Stimulated activated memory B cell treated with anti-CD40 and anti-IgM and Interleukin-4, amounts not matched to agents 10 μg/mL and 1 μg/mL and 100 μg/mL, for 72 hours (primary cell): Measurements from ENCODE around the gene LGALSL.

Experiments
- ATAC-seq: fragments of 150-1000 bp; cut with Tn5 transposase; 2 replicates; pipeline ENCODE4 v1.10.0; 2021
- H3K27ac Mint-ChIP-seq: one replicate; pipeline ENCODE4 v1.8.0; 2022; ENCODE audit warnings: mild to moderate bottlenecking, mixed read lengths
- H3K27me3 Mint-ChIP-seq: one replicate; pipeline ENCODE4 v1.8.0; 2022; ENCODE audit warnings: mixed read lengths
- H3K36me3 Mint-ChIP-seq: one replicate; pipeline ENCODE4 v1.8.0; 2022; ENCODE audit warnings: mixed read lengths
- H3K4me1 Mint-ChIP-seq: one replicate; pipeline ENCODE4 v1.8.0; 2022; ENCODE audit warnings: mixed read lengths
- H3K4me3 Mint-ChIP-seq: one replicate; pipeline ENCODE4 v1.8.0; 2022; ENCODE audit warnings: mild to moderate bottlenecking, moderate library complexity, mixed read lengths
- H3K9me3 Mint-ChIP-seq: one replicate; pipeline ENCODE4 v1.8.0; 2022; ENCODE audit warnings: mixed read lengths

LGALSL gene

GRCh38 chr2:64474636-64475035 is 20.7 kb downstream of the LGALSL start:
- no peak overlapping the region for H3K4me3 Mint-ChIP-seq
- H3K4me1 Mint-ChIP-seq = peaks cover 16% of the 10 kb centered on the region
- ATAC-seq = no peak
- H3K36me3 Mint-ChIP-seq = no peaks in the 10 kb centered on the region
- H3K27ac Mint-ChIP-seq = peak overlapping the region; percentile 42
- H3K9me3 Mint-ChIP-seq = no peaks in the 10 kb centered on the region
- H3K27me3 Mint-ChIP-seq = no peaks in the 10 kb centered on the region

GRCh38 chr2:64477037-64477436 is 23.1 kb downstream of the LGALSL start:
- Mint-ChIP-seq H3K9me3 (no peaks in the 10 kb centered on the region), H3K4me1 (peaks cover 16% of the 10 kb centered on the region), H3K27ac (no peak overlapping the region), H3K27me3 (no peaks in the 10 kb centered on the region), H3K36me3 (no peaks in the 10 kb centered on the region), H3K4me3 (no peak overlapping the region)
- ATAC-seq = no peak

- Mint-ChIP-seq H3K4me3 (no peak overlapping the region), H3K27me3 (no peaks in the 10 kb centered on the region), H3K9me3 (no peaks in the 10 kb centered on the region), H3K36me3 (no peaks in the 10 kb centered on the region), H3K27ac (no peak overlapping the region), H3K4me1 (peaks cover 16% of the 10 kb centered on the region)
- no peak for ATAC-seq
Observed at GRCh38 chr2:64477979-64478378, 24.0 kb downstream of the LGALSL start.

- Mint-ChIP-seq H3K4me3 (no peak overlapping the region), H3K27ac (no peak overlapping the region), H3K27me3 (no peaks in the 10 kb centered on the region), H3K9me3 (no peaks in the 10 kb centered on the region), H3K36me3 (no peaks in the 10 kb centered on the region), H3K4me1 (peaks cover 13% of the 10 kb centered on the region)
- no peak for ATAC-seq
Observed at GRCh38 chr2:64478502-64479230, 24.7 kb downstream of the LGALSL start.

GRCh38 chr2:64479259-64480117 is 25.5 kb downstream of the LGALSL start:
- H3K27ac Mint-ChIP-seq = no peak overlapping the region
- ATAC-seq = no peak

GRCh38 chr2:64481665-64482064 is 27.7 kb downstream of the LGALSL start:
- Mint-ChIP-seq H3K9me3 (no peaks in the 10 kb centered on the region), H3K36me3 (no peaks in the 10 kb centered on the region), H3K4me3 (no peak overlapping the region), H3K4me1 (peaks cover 1% of the 10 kb centered on the region), H3K27ac (no peak overlapping the region), H3K27me3 (no peaks in the 10 kb centered on the region)
- ATAC-seq = no peak

More at GRCh38 chr2:64479259-64480117, 25.5 kb downstream of the LGALSL start:
- Mint-ChIP-seq H3K27me3 (no peaks in the 10 kb centered on the region), H3K9me3 (no peaks in the 10 kb centered on the region), H3K4me1 (peaks cover 4% of the 10 kb centered on the region), H3K36me3 (no peaks in the 10 kb centered on the region), H3K4me3 (no peak overlapping the region)

- no peaks in the 10 kb centered on the region for H3K27me3 Mint-ChIP-seq
- no peaks in the 10 kb centered on the region for H3K36me3 Mint-ChIP-seq
- ATAC-seq = no peak
- no peak overlapping the region for H3K4me3 Mint-ChIP-seq
- H3K27ac Mint-ChIP-seq = no peak overlapping the region
- peaks cover 6% of the 10 kb centered on the region for H3K4me1 Mint-ChIP-seq
- no peaks in the 10 kb centered on the region for H3K9me3 Mint-ChIP-seq
Observed at GRCh38 chr2:64482243-64482642, 28.3 kb downstream of the LGALSL start.

GRCh38 chr2:64482765-64483504 is 29.0 kb downstream of the LGALSL start:
- Mint-ChIP-seq H3K9me3 (no peaks in the 10 kb centered on the region), H3K27me3 (no peaks in the 10 kb centered on the region), H3K27ac (no peak overlapping the region), H3K4me1 (peaks cover 6% of the 10 kb centered on the region), H3K4me3 (no peak overlapping the region), H3K36me3 (no peaks in the 10 kb centered on the region)
- ATAC-seq = no peak

- no peak for ATAC-seq
- Mint-ChIP-seq H3K27ac (no peak overlapping the region), H3K4me3 (no peak overlapping the region), H3K36me3 (no peaks in the 10 kb centered on the region), H3K4me1 (peaks cover 6% of the 10 kb centered on the region), H3K9me3 (no peaks in the 10 kb centered on the region), H3K27me3 (no peaks in the 10 kb centered on the region)
Observed at GRCh38 chr2:64485331-64485730, 31.4 kb downstream of the LGALSL start.

- H3K36me3 Mint-ChIP-seq = no peaks in the 10 kb centered on the region
- H3K27me3 Mint-ChIP-seq = no peaks in the 10 kb centered on the region
- H3K4me1 Mint-ChIP-seq = peaks cover 6% of the 10 kb centered on the region
- no peak overlapping the region for H3K27ac Mint-ChIP-seq
- no peak overlapping the region for H3K4me3 Mint-ChIP-seq
- no peaks in the 10 kb centered on the region for H3K9me3 Mint-ChIP-seq
- ATAC-seq = no peak
Observed at GRCh38 chr2:64485961-64486360, 32.0 kb downstream of the LGALSL start.

GRCh38 chr2:64487256-64488049 is 33.5 kb downstream of the LGALSL start:
- Mint-ChIP-seq H3K27ac (no peak overlapping the region), H3K4me1 (peaks cover 6% of the 10 kb centered on the region), H3K36me3 (no peaks in the 10 kb centered on the region), H3K4me3 (no peak overlapping the region), H3K9me3 (no peaks in the 10 kb centered on the region), H3K27me3 (no peaks in the 10 kb centered on the region)
- ATAC-seq = no peak

GRCh38 chr2:64488050-64488974 is 34.4 kb downstream of the LGALSL start:
- peak; percentile 70 for ATAC-seq
- H3K4me1 Mint-ChIP-seq = peaks cover 6% of the 10 kb centered on the region
- no peak overlapping the region for H3K4me3 Mint-ChIP-seq

GRCh38 chr2:64489081-64489751 is 35.3 kb downstream of the LGALSL start:
- Mint-ChIP-seq H3K4me3 (no peak overlapping the region), H3K27me3 (no peaks in the 10 kb centered on the region), H3K27ac (no peak overlapping the region), H3K36me3 (no peaks in the 10 kb centered on the region), H3K4me1 (peaks cover 6% of the 10 kb centered on the region), H3K9me3 (no peaks in the 10 kb centered on the region)
- no peak for ATAC-seq

More at GRCh38 chr2:64488050-64488974, 34.4 kb downstream of the LGALSL start:
- Mint-ChIP-seq H3K27ac (no peak overlapping the region), H3K36me3 (no peaks in the 10 kb centered on the region), H3K9me3 (no peaks in the 10 kb centered on the region), H3K27me3 (no peaks in the 10 kb centered on the region)
